Measurements from ENCODE around the gene ADIPOR1.
"Not testable (repeated sequence)": the region's sequence is repeated elsewhere in the genome, so short reads cannot be mapped to it uniquely, and the experiment has no call there.

The ADIPOR1 gene

DNA sequence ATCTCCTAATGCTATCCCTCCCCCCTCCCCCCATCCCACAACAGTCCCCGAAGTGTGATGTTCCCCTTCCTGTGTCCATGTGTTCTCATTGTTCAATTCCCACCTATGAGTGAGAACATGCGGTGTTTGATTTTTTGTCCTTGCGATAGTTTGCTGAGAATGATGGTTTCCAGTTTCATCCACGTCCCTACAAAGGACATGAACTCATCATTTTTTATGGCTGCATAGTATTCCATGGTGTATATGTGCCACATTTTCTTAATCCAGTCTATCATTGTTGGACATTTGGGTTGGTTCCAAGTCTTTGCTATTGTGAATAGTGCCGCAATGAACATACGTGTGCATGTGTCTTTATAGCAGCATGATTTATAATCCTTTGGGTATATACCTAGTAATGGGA lies 21.7 kb downstream of the ADIPOR1 start:
- DNase-seq = not testable (repeated sequence)

DNA sequence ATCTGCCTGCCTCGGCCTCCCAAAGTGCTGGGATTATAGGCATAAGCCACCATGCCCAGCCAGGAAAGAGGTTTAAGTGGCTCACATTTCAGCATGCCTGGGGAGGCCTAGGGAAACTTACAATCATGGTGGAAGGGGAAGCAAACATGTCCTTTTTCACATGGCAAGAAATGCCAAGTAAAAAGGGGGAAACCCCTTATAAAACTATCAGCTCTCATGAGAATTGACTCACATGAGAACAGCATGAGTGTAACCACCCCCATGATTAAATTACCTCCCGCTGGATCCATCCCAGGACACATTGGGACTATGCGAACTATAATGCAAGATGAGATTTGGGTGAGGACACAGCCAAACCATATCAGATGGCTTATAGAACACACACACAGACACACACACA lies 22.3 kb downstream of the ADIPOR1 start:
- DNase-seq = no peak

DNA sequence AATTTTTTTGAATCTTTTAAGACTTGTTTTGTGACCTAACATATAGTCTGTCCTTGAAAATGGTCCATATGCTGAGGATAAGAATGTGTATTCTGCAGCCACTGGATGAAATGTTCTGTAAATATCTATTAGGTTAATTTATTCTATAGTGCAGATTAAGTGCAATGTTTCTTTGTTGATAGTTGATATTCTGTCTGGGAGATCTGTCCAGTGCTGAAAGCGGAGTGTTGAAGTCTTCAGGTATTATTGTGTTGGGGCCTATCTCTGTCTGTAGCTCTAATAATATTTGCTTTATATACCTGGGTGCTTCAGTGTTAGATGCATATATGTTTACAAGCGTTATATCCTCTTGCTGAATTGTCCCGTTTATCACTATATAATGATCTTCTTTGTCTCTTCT lies 23.4 kb downstream of the ADIPOR1 start:
- no peak for DNase-seq

DNA sequence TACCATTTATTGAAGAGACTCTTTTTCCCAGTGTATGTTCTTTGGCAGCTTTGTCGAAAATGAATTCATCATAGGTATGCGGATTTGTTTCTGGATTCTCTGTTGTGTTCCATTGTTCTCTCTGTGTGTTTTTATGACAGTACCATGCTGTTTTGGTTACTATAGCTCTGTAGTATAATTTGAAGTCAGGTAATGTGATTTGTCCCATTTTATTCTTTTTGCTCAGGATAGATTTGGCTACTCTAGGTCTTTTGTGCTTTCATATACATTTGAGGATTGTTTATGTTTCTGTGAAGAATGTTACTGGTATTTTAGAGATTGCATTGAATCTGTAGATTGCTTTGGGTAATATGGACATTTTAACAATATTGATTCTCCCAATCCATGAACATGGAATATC lies 25.6 kb downstream of the ADIPOR1 start:
- no peak for DNase-seq

DNA sequence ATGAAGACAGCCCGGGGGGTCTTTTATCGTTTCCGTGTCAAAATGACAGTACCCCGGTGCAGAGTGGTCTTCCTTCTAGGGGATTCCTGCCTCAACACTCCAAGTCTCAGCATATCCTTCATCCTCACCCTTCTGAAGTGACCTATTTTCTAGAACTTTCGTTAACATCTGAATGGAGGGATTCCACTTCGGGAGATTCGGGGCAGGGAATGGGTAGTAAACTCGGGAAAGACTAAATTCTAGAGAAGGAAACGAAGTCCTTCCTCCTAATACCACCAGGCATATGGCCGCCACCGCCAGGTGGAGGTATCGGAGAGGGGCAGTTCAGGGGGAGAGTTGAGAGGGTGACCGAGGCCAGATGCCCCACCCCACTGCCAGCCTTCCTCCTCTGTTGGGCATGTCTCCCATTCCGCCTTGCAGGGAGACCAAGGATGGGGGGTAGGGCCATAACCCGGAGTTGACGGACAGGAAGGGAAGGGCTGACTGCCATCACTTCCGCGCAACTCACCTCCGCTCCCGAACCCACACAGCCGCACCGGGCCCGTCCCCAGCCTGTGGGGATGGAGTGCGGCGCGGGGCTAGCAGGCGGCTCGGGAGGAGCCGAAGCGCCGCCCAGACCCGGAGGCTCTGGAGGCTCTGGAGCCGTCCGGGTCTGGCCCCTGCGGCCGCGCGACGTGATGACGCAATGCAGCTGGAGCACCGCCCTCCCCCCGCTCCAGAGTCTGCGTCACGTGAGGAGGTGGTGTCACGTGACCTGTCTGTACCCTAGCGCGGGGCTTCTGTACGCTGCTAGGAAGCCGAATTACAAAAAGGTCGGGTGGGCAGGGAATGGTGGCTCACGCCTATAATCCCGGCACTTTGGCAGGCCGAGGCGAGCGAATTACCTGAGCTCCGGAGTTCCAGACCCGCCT lies 31.3 kb downstream of the ADIPOR1 start, which contains the start of gene KLHL12:
Gene KLHL12, minus strand, starts transcription at position 654 of the 911 bp plus-strand sequence. CDS start 2,072 bp downstream, outside the sequence.
- DNase-seq = peak; percentile 98

DNA sequence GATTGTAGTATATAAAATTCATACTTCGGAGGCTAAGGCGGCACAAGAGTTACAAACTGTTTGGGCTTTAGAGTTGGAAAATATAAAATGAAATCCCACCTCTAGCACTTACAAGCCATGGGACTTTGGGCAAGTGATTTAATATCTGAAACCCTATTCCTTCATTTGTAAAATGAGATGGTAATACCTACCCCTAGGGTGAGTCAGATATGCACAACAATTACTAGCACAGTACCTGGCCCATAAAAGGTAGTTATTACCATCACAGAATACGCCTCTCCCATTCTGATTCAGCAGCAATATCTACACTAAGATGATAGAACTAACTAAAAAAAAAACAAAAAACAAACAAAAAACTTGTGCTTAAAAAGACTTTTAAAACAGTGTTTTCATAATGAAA lies 34.6 kb downstream of the ADIPOR1 start:
- no peak for DNase-seq

DNA sequence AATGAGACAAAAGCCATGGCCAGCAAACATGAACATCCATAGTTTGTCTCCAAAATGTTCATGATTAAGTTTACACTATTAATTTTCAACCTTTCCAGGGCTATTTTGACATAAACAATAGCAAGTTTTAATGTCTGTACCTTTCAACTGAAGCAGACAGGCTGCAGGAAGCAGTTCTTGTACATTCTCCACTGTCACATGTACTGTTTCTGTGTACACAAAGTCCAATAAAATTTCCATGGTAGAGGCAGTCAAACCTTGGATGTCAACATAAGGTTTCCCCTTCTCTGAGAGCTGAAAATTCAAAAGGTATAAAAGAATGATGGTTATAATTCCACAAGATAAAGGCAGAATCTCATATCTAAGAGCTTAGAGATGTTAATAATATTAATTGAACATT lies 38.5 kb downstream of the ADIPOR1 start:
- no peak for DNase-seq

DNA sequence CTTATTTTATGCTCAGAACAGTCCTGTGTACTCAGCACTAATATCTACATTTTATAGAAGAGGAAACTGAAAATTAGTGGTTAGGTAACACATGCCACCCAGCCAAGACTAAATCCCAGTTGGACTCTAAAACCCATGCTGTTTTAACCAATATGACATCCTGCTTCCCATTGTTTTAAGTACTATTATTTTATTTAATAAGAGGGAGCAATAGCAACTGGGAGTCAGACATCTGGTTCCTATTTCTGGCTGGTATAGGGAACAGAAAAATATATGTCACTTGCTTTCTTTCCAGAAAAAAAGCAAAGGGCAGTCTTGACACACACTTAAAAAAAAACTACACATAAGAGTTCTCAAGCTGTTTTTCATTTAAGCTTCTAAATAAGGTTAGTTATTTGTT lies 43.0 kb downstream of the ADIPOR1 start:
- no peak for DNase-seq

DNA sequence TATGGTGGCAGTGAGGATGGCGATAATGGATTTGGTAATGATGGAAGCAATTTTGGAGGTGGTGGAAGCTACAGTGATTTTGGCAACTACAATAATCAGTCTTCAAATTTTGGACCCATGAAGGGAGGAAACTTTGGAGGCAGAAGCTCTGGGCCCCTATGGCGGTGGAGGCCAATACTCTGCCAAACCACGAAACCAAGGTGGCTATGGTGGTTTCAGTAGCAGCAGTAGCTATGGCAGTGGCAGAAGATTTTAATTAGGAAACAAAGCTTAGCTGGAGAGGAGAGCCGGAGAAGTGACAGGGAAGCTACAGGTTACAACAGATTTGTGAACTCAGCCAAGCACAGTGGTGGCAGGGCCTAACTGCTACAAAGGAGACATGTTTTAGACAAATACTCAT lies 45.6 kb downstream of the ADIPOR1 start:
- not testable (repeated sequence) for DNase-seq

DNA sequence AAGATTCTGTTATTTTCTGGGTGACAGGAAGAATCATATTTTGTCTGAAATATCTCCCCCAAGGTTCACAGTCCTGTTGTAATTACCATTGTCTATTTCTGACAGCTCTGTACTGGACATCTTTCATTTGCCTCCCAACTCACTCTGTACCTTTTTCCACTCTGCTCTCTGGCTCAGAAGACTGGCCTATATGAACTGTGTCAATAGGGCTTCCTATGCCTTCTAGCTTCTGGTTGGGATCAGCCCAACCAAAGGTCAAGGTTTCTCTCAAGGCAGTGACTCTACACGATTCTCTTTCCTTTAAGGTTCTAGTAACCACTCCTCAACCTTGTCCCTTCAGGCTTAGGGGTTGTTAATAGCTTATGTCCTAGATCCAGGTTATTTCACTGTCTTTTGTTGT lies 48.6 kb downstream of the ADIPOR1 start:
- DNase-seq = no peak

DNA sequence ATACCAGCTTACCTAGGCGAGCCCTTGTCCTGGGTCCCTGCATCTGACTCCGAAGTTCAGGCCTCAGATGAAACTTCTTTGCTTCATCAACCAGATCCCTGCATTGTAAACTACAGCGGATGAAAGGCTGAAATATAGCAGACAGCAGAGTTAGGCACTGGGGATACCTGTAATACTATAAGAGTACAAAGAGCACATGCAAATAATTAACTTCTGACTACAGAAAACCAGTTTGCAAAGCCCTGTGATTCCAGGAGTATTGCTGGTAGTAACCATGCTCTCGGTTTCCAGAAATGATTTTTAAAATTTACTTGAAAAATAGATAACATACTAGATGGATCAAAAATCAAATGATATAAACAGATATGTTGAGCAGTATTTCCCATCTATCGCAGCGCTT lies 49.1 kb downstream of the ADIPOR1 start:
- no peak for DNase-seq

DNA sequence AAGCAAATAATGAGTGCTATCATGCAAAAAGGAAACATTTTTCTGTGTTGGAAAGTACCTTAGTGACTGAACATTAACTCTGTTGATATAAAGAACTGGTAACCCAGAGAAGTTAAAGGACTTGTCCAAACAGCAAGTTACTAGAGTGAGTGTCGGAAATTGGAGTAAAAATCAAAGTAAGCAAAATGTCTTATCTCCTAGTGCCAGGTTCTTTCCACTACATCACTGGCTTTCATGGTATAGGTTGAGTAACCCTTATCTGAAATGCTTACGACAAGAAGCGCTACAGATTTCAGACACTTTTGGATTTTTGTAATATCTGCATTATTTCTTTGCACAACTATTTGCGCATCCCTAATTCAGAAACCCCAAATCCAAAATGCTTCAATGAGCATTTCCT lies 52.8 kb downstream of the ADIPOR1 start:
- no peak for DNase-seq

DNA sequence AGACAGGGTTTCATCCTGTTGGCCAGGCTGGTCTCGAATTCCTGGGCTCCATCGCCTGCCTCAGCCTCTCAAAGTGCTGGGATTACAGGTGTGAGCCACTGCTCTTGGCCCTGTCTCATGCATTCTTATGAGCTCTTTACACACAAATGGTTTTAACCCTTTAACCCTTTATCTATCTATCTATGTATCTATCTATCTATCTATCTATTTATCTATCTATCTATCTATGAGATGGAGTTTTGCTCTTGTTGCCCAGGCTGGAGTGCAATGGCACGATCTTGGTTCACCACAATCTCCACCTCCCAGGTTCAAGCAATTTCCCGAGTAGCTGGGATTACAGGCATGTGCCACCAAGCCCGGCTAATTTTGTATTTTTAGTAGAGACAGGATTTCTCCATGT lies 54.3 kb downstream of the ADIPOR1 start:
- not testable (repeated sequence) for DNase-seq

DNA sequence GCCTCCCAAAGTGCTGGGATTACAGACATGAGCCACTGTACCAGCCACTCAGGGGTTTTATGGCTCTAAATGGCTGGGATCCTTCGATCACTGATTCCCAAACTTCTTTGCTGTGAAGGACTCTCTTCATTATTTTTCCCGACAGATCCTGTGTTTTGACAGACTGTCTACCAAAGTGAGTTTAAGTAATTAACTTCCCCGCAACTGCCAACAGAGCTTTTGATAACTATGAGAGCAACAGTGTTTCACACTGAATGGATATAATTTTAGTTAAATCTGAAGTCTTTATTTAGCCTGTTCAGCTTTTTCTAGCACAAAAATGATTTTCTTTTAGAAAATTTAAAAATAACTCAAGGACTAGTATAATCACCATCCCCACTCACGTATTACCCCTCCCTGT lies 56.6 kb downstream of the ADIPOR1 start:
- DNase-seq = no peak

DNA sequence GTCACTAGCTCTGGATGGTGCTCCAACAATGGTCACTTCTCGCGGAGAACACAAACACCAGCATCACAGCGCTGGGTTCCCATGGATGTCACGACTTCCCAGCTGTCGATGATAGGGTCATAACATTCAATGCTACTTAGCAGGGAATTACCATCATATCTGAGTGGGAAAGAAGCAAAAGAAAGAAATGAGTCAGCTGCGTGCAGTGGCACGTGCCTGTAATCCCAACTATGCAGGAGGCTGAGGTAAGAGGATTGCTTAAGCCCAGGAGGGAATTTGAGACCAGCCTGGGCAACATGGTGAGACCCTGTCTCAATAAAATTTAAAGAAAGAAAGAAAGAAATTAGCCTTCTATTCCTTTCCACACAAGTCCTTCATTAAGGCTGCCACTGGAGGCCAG lies 65.6 kb downstream of the ADIPOR1 start:
- DNase-seq = no peak
